ENCODE data around the gene GSS.

GSS gene

GRCh38 chr20:34970846-34971560 lies 15.4 kb upstream of the GSS start:
- no peaks in the 10 kb centered on the region for H3K36me3 ChIP-seq (ENCODE audit: control insufficient read depth, insufficient read depth, low read length)
- no peak overlapping the region for H3K4me2 ChIP-seq (ENCODE audit: low read length)
- H3K9me3 ChIP-seq (ENCODE audit: control insufficient read depth, low read length): no peaks in the 10 kb centered on the region
- no peak overlapping the region for H2AFZ ChIP-seq
- H3K9ac ChIP-seq: no peak overlapping the region
- no peak overlapping the region for H3K4me3 ChIP-seq (ENCODE audit: low read depth, low read length)
- H3K27ac ChIP-seq: no peak overlapping the region
- TF ChIP-seq, protein P1, sequence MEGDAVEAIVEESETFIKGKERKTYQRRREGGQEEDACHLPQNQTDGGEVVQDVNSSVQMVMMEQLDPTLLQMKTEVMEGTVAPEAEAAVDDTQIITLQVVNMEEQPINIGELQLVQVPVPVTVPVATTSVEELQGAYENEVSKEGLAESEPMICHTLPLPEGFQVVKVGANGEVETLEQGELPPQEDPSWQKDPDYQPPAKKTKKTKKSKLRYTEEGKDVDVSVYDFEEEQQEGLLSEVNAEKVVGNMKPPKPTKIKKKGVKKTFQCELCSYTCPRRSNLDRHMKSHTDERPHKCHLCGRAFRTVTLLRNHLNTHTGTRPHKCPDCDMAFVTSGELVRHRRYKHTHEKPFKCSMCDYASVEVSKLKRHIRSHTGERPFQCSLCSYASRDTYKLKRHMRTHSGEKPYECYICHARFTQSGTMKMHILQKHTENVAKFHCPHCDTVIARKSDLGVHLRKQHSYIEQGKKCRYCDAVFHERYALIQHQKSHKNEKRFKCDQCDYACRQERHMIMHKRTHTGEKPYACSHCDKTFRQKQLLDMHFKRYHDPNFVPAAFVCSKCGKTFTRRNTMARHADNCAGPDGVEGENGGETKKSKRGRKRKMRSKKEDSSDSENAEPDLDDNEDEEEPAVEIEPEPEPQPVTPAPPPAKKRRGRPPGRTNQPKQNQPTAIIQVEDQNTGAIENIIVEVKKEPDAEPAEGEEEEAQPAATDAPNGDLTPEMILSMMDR (IDR thresholded peaks at IDR 0.05): no peak
- H3K4me1 ChIP-seq: no peaks in the 10 kb centered on the region
- H3K79me2 ChIP-seq: no peaks in the 10 kb centered on the region
- no peaks in the 10 kb centered on the region for H3K27me3 ChIP-seq (ENCODE audit: control insufficient read depth, insufficient read depth, low read length)

DNA sequence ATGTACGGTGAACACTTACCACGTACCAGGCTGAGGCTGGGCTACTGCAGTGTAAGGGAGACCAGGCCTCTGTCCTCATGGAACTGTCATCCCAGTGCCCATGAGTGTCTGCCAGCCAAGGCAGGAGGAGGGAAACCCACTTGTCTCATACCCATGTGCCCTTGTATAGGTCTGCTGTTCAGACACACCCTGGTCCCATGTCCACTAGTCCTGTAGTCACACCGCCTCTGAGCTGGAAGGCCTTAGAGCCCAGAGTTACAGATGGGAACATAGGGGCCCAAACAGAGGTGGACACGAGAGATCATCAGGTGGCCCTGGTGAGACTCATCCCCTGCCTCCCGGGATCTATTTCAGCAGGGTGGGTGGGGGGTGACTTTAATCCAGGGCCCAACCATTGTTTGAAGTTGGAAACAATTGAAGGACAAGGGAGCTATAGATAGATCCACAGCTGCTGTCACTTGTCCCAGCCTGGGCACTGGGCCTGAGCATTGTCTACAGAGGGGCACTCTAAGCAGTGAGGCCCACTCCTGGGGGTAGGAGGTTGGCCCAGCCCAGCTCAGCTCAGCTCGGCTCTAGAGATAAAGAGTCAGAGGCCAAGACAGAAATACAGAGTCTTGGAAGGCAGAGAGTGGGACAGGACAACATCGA lies 14.7 kb upstream of the GSS start:
- Histone ChIP-seq H3K27me3 (ENCODE audit: control insufficient read depth, insufficient read depth, low read length) (no peaks in the 10 kb centered on the region), H3K9ac (no peak overlapping the region), H3K4me3 (ENCODE audit: low read depth, low read length) (no peak overlapping the region), H3K36me3 (ENCODE audit: control insufficient read depth, insufficient read depth, low read length) (no peaks in the 10 kb centered on the region), H3K79me2 (no peaks in the 10 kb centered on the region), H3K9me3 (ENCODE audit: control insufficient read depth, low read length) (no peaks in the 10 kb centered on the region), H2AFZ (no peak overlapping the region), H3K4me1 (no peaks in the 10 kb centered on the region), H3K4me2 (ENCODE audit: low read length) (no peak overlapping the region), H3K27ac (no peak overlapping the region)
- TF ChIP-seq, protein P1 (IDR thresholded peaks at IDR 0.05): no peak

- no peaks in the 10 kb centered on the region for H3K9me3 ChIP-seq (ENCODE audit: control insufficient read depth, low read length)
- no peak overlapping the region for H3K27ac ChIP-seq
- no peak overlapping the region for H2AFZ ChIP-seq
- H3K4me1 ChIP-seq: peaks cover 4% of the 10 kb centered on the region
- TF ChIP-seq, protein P1 (IDR thresholded peaks at IDR 0.05): no peak
- no peaks in the 10 kb centered on the region for H3K79me2 ChIP-seq
- no peak overlapping the region for H3K9ac ChIP-seq
- H3K27me3 ChIP-seq (ENCODE audit: control insufficient read depth, insufficient read depth, low read length): no peaks in the 10 kb centered on the region
- H3K4me2 ChIP-seq (ENCODE audit: low read length): no peak overlapping the region
- no peak overlapping the region for H3K4me3 ChIP-seq (ENCODE audit: low read depth, low read length)
- H3K36me3 ChIP-seq (ENCODE audit: control insufficient read depth, insufficient read depth, low read length): no peaks in the 10 kb centered on the region
Measured at GRCh38 chr20:34968042-34968775, 12.6 kb upstream of the GSS start.

- TF ChIP-seq, protein P1 (IDR thresholded peaks at IDR 0.05): no peak
- Histone ChIP-seq H3K4me2 (ENCODE audit: low read length) (no peak overlapping the region), H3K79me2 (no peaks in the 10 kb centered on the region), H3K4me1 (peaks cover 4% of the 10 kb centered on the region), H3K36me3 (ENCODE audit: control insufficient read depth, insufficient read depth, low read length) (no peaks in the 10 kb centered on the region), H3K27me3 (ENCODE audit: control insufficient read depth, insufficient read depth, low read length) (no peaks in the 10 kb centered on the region), H3K9ac (no peak overlapping the region), H3K27ac (no peak overlapping the region), H3K4me3 (ENCODE audit: low read depth, low read length) (no peak overlapping the region), H2AFZ (no peak overlapping the region), H3K9me3 (ENCODE audit: control insufficient read depth, low read length) (no peaks in the 10 kb centered on the region)
Measured at GRCh38 chr20:34967421-34967820, 11.8 kb upstream of the GSS start.
